ENCODE measurements around the gene CD9.

CD9 gene

GRCh38 chr12:6275928-6276887, 76.0 kb downstream of the CD9 start:
- DNase-seq (ENCODE audit: low read depth): no peak

GRCh38 chr12:6276956-6277620, 76.9 kb downstream of the CD9 start:
- no peak for DNase-seq (ENCODE audit: low read depth)

- DNase-seq (ENCODE audit: low read depth): no peak
Observed at GRCh38 chr12:6277982-6278438, 77.8 kb downstream of the CD9 start.

GRCh38 chr12:6278439-6279255, 78.4 kb downstream of the CD9 start:
- peak; percentile 85 for DNase-seq (ENCODE audit: low read depth)

GRCh38 chr12:6279256-6279628, 79.0 kb downstream of the CD9 start:
- DNase-seq (ENCODE audit: low read depth): no peak

GRCh38 chr12:6279631-6280030, 79.4 kb downstream of the CD9 start:
- DNase-seq (ENCODE audit: low read depth): no peak

- peak; percentile 97 for DNase-seq (ENCODE audit: low read depth)
Observed at GRCh38 chr12:6280053-6280469, 79.9 kb downstream of the CD9 start.

- DNase-seq (ENCODE audit: low read depth): no peak
Observed at GRCh38 chr12:6280672-6281071, 80.5 kb downstream of the CD9 start.

- peak; percentile 64 for DNase-seq (ENCODE audit: low read depth)
Observed at GRCh38 chr12:6281081-6281809, 81.0 kb downstream of the CD9 start.

- no peak for DNase-seq (ENCODE audit: low read depth)
Observed at GRCh38 chr12:6282453-6282840, 82.2 kb downstream of the CD9 start.

- no peak for DNase-seq (ENCODE audit: low read depth)
Observed at GRCh38 chr12:6284273-6284672, 84.1 kb downstream of the CD9 start.

- DNase-seq (ENCODE audit: low read depth): peak; percentile 79
Observed at GRCh38 chr12:6285063-6285477, 84.9 kb downstream of the CD9 start.

GRCh38 chr12:6285532-6286306, 85.5 kb downstream of the CD9 start:
- peak; percentile 60 for DNase-seq (ENCODE audit: low read depth)

Data from EH (cell line).